ENCODE measurements around the gene RCSD1.
"Not testable (repeated sequence)": the region's sequence is repeated elsewhere in the genome, so short reads cannot be mapped to it uniquely, and the experiment has no call there.

RCSD1 gene

GRCh38 chr1:167629681-167630567 lies at the start of gene RCSD1:
Gene RCSD1, plus strand, starts transcription at chr1:167630232. Its CDS starts 192 bp downstream, at chr1:167630424.
- DNase-seq: no peak

GRCh38 chr1:167582064-167582463 lies 48.0 kb upstream of the RCSD1 start:
- no peak for DNase-seq

GRCh38 chr1:167582722-167583121 lies 47.3 kb upstream of the RCSD1 start:
- DNase-seq: no peak

- DNase-seq: no peak
These were observed 45.5 kb upstream of the RCSD1 start for GRCh38 chr1:167584581-167584980.

- DNase-seq: no peak
These were observed 42.7 kb upstream of the RCSD1 start for GRCh38 chr1:167587342-167587741.

GRCh38 chr1:167587872-167588271 lies 42.2 kb upstream of the RCSD1 start:
- DNase-seq: no peak

GRCh38 chr1:167588361-167588760 lies 41.7 kb upstream of the RCSD1 start:
- DNase-seq: no peak

- DNase-seq: no peak
These were observed 37.6 kb upstream of the RCSD1 start for GRCh38 chr1:167592475-167592874.

- no peak for DNase-seq
These were observed 36.2 kb upstream of the RCSD1 start for GRCh38 chr1:167593860-167594259.

- no peak for DNase-seq
These were observed 35.2 kb upstream of the RCSD1 start for GRCh38 chr1:167594822-167595221.

GRCh38 chr1:167599957-167600581 lies 30.0 kb upstream of the RCSD1 start:
- peak; percentile 24 for DNase-seq

GRCh38 chr1:167601442-167602383 lies 28.3 kb upstream of the RCSD1 start:
- peak; percentile 35 for DNase-seq

GRCh38 chr1:167602840-167603239 lies 27.2 kb upstream of the RCSD1 start:
- DNase-seq: no peak

- no peak for DNase-seq
These were observed 24.5 kb upstream of the RCSD1 start for GRCh38 chr1:167605576-167605975.

- DNase-seq: no peak
These were observed 18.0 kb upstream of the RCSD1 start for GRCh38 chr1:167611983-167612382.

- no peak for DNase-seq
These were observed 17.2 kb upstream of the RCSD1 start for GRCh38 chr1:167612587-167613385.

GRCh38 chr1:167613984-167614383 lies 16.0 kb upstream of the RCSD1 start:
- not testable (repeated sequence) for DNase-seq

- DNase-seq: no peak
These were observed 15.2 kb upstream of the RCSD1 start for GRCh38 chr1:167614851-167615250.

GRCh38 chr1:167616521-167616920 lies 13.5 kb upstream of the RCSD1 start:
- no peak for DNase-seq

- DNase-seq: no peak
These were observed 12.6 kb upstream of the RCSD1 start for GRCh38 chr1:167617153-167618147.

GRCh38 chr1:167618366-167618765 lies 11.7 kb upstream of the RCSD1 start:
- no peak for DNase-seq
